Endothelial cell (in vitro differentiated cells): ENCODE data around the gene KCNG2. TPM values are rescaled to one million over a fixed set of nuclear protein-coding genes. Genes with fewer than 3 reads are reported as not detected.

ENCODE experiments used
- DNase-seq: peaks from one replicate; pipeline ENCODE4 v3.0.0; 2021; ENCODE audit warnings: low spot score
- H3K27ac Mint-ChIP-seq: one replicate; pipeline ENCODE4 v1.8.0; 2021; ENCODE audit warnings: mixed read lengths, inconsistent platforms; ENCODE audit not compliant: unreplicated experiment
- H3K27me3 Mint-ChIP-seq: one replicate; pipeline ENCODE4 v1.8.0; 2021; ENCODE audit warnings: mild to moderate bottlenecking, moderate library complexity, mixed read lengths, inconsistent platforms; ENCODE audit not compliant: unreplicated experiment
- H3K36me3 Mint-ChIP-seq: one replicate; pipeline ENCODE4 v1.8.0; 2021; ENCODE audit warnings: mild to moderate bottlenecking, low read depth, mixed read lengths, inconsistent platforms; ENCODE audit not compliant: unreplicated experiment
- H3K4me1 Mint-ChIP-seq: one replicate; pipeline ENCODE4 v1.8.0; 2021; ENCODE audit warnings: mild to moderate bottlenecking, mixed read lengths, inconsistent platforms; ENCODE audit not compliant: unreplicated experiment
- H3K4me3 Mint-ChIP-seq: one replicate; pipeline ENCODE4 v1.8.0; 2021; ENCODE audit warnings: mild to moderate bottlenecking, mixed read lengths, inconsistent platforms; ENCODE audit not compliant: unreplicated experiment
- H3K9me3 Mint-ChIP-seq: one replicate; pipeline ENCODE4 v1.8.0; 2021; ENCODE audit warnings: mixed read lengths, inconsistent platforms; ENCODE audit not compliant: unreplicated experiment
- CTCF ChIP-seq: fragments of 200-600 bp; sonication (generic); IDR thresholded peaks from one replicate; pipeline ENCODE4 v1.5.0; 2021; ENCODE audit warnings: antibody characterized with exemption; ENCODE audit not compliant: unreplicated experiment
- total RNA-seq: library from RNA; stranded (reverse); fragmentation: NEBNext Ultra II Directional; extraction: Animal tissue kit (Norgen Biotek cat#: 25700); gene quantifications from one replicate; pipeline ENCODE4 v1.2.1, GENCODE V29; 2021; ENCODE audit not compliant: unreplicated experiment

The KCNG2 gene
- total RNA-seq, 1 donor from 2014 or later: 0.56 TPM

GRCh38 chr18:79888016-79888415 lies 90.3 kb downstream of the KCNG2 start:
- H3K27ac Mint-ChIP-seq: no peak overlapping the region
- no peak for DNase-seq

DNA sequence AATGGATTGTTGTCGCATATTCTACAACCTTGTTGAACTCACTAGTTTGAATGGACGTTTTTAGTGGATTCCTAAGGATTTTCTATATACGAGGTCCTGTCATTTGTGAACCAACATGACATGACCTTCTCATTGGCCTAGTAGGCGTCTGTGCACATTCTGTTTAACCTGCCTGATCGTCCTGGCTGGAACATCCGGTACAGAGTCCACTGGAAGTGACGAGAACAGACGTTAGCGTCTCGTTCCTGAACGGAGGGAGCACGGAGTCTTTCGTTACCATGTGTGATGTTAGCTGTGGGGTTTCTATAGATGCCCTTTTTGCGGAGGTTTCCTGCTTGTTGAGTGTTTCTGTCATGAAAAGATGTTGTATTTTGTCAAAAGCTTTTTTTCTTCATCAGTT lies 91.8 kb downstream of the KCNG2 start:
- Mint-ChIP-seq H3K9me3 (peaks cover 19% of the 10 kb centered on the region), H3K27ac (no peak overlapping the region), H3K27me3 (peaks cover 15% of the 10 kb centered on the region), H3K36me3 (peaks cover 20% of the 10 kb centered on the region), H3K4me3 (no peak overlapping the region), H3K4me1 (no peaks in the 10 kb centered on the region)
- no peak for DNase-seq
- no peak for TF ChIP-seq CTCF

More at GRCh38 chr18:79888016-79888415, 90.3 kb downstream of the KCNG2 start:
- Mint-ChIP-seq H3K9me3 (peaks cover 19% of the 10 kb centered on the region), H3K4me1 (no peaks in the 10 kb centered on the region), H3K36me3 (peaks cover 20% of the 10 kb centered on the region), H3K27me3 (peaks cover 10% of the 10 kb centered on the region), H3K4me3 (no peak overlapping the region)
- TF ChIP-seq CTCF: no peak

DNA sequence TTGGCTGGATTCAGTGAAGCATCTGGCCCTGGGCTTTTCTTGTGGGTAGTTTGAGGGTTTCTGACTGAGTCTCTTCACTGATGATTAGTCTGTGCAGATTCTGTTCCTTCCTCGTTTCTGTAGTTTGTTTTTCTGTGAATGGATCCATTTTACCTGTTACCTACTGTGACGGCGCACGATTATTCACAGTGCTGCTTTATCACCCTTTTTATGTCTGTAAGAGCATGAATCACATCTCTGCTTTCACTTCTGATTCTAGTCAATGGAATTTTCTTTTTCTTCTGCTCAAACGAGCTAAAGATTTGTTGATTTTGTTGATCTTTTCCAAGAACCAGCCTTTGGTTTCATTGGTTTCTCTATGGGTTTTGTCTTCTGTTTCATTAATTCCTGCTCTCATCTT lies 92.9 kb downstream of the KCNG2 start:
- H3K27ac Mint-ChIP-seq: no peak overlapping the region
- no peak for TF ChIP-seq CTCF
- H3K36me3 Mint-ChIP-seq: peaks cover 20% of the 10 kb centered on the region
- no peak for DNase-seq
- peaks cover 12% of the 10 kb centered on the region for H3K27me3 Mint-ChIP-seq
- no peak overlapping the region for H3K4me3 Mint-ChIP-seq
- peaks cover 29% of the 10 kb centered on the region for H3K9me3 Mint-ChIP-seq
- no peaks in the 10 kb centered on the region for H3K4me1 Mint-ChIP-seq

GRCh38 chr18:79896738-79897137 lies 99.0 kb downstream of the KCNG2 start:
- H3K9me3 Mint-ChIP-seq: peaks cover 37% of the 10 kb centered on the region
- no peak for DNase-seq
- no peaks in the 10 kb centered on the region for H3K4me1 Mint-ChIP-seq
- H3K27ac Mint-ChIP-seq: no peak overlapping the region
- no peak for TF ChIP-seq CTCF
- H3K36me3 Mint-ChIP-seq: peaks cover 21% of the 10 kb centered on the region
- no peak overlapping the region for H3K4me3 Mint-ChIP-seq
- peaks cover 20% of the 10 kb centered on the region for H3K27me3 Mint-ChIP-seq

DNA sequence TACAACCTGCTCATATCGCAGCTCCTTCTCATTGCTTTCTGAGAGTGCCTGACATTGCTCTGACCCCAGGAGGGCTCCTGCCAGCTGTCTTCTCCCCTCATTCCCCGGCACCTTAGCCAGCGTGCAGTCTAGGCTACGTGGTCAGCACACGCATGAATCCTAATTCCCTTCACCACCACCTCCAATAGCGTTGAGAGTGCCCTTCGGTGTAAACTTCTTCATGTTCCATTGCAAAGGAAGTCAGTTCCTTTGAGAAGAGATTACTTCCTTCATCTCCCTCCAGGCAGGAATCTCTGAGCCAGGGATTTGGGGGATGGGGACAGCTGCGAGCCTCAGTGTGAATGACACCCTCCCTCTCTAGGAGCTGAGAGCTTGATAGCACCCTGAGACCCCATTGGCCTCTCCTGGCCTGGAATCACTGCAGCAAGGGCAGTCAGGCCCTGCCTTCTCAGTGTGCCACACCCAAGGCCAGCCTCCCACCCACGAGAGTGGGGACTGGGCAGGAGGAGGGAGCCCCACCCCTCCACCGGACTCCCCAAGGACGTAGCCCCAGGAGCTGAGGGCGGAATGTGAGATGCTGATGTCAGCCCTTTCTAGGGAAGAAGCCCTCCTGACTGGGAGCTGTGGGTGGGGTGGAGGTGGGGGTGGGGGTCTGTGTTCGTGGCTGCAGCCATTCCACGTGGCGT lies 100.3 kb downstream of the KCNG2 start:
- H3K4me1 Mint-ChIP-seq: no peaks in the 10 kb centered on the region
- DNase-seq: no peak
- peak overlapping the region; percentile 41 for H3K27ac Mint-ChIP-seq
- H3K4me3 Mint-ChIP-seq: no peak overlapping the region
- H3K36me3 Mint-ChIP-seq: peaks cover 33% of the 10 kb centered on the region
- no peak for TF ChIP-seq CTCF
- peaks cover 22% of the 10 kb centered on the region for H3K27me3 Mint-ChIP-seq
- H3K9me3 Mint-ChIP-seq: peaks cover 39% of the 10 kb centered on the region
